Fibroblast of mammary gland (primary cell): ENCODE data around the gene FABP2.
"Not testable (repeated sequence)": the region's sequence is repeated elsewhere in the genome, so short reads cannot be mapped to it uniquely, and the experiment has no call there.

ENCODE experiments used
- DNase-seq: peaks from one replicate; pipeline ENCODE4 v3.0.0-alpha.2; 2010; ENCODE audit warnings: low read depth
- H3K4me3 ChIP-seq: 2 replicates; pipeline ENCODE4 v1.5.1; 2011; ENCODE audit warnings: low read depth, mild to moderate bottlenecking, low read length, moderate library complexity; ENCODE audit not compliant: control insufficient read depth
- TF ChIP-seq, protein P1 (sequence below): conservative IDR thresholded peaks from 2 replicates; pipeline ENCODE4 v1.5.1; 2011; ENCODE audit warnings: low read depth, low read length, inconsistent platforms; ENCODE audit not compliant: control insufficient read depth, insufficient read depth

Gene FABP2

DNA sequence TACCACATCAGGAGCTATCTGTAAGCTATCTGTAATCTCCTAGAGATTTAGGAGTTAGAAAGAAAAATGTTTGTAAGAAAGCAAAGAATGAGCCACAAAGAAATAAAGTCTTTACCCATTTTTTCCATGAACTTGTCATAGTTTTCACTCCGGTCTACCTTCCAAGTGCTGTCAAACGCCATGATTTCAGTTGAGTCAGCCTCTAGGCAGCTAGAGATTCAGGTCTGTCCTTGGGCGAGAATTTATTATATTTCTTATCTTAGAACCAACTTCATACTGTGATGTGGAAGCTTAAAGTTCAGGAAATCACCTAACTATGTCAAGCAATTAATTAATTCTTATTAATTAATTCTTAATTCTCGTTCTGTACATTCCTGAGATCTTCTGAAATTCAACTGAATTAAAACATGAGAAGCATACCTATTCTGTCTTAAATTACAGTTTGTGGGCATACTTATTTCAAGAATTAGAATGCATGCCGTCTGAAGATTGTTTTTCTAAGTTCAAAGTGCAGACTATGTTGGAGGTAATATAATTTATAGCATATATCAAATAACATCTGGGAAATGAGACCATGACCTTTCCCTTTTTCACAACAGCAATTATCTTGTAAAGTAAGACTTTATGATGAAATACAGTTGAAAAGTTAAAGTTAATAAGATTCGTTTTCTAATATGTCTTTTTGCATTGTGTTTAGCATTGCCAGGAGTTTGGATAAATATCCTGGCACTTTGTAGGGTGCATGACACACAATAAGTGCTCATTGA is at the start of gene FABP2:
Gene FABP2, minus strand, starts transcription at position 218 of the 767 bp plus-strand sequence. Its CDS starts 36 bp downstream, at position 182.
- H3K4me3 ChIP-seq, result no peak within 1 kb of the TSS
- TF ChIP-seq, protein P1, sequence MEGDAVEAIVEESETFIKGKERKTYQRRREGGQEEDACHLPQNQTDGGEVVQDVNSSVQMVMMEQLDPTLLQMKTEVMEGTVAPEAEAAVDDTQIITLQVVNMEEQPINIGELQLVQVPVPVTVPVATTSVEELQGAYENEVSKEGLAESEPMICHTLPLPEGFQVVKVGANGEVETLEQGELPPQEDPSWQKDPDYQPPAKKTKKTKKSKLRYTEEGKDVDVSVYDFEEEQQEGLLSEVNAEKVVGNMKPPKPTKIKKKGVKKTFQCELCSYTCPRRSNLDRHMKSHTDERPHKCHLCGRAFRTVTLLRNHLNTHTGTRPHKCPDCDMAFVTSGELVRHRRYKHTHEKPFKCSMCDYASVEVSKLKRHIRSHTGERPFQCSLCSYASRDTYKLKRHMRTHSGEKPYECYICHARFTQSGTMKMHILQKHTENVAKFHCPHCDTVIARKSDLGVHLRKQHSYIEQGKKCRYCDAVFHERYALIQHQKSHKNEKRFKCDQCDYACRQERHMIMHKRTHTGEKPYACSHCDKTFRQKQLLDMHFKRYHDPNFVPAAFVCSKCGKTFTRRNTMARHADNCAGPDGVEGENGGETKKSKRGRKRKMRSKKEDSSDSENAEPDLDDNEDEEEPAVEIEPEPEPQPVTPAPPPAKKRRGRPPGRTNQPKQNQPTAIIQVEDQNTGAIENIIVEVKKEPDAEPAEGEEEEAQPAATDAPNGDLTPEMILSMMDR, result no peak
- DNase-seq, result no peak

GRCh38 chr4:119370951-119371683 is 49.2 kb upstream of the FABP2 start:
- DNase-seq, H3K4me3 ChIP-seq: not testable (repeated sequence)

GRCh38 chr4:119370392-119370791 is 48.5 kb upstream of the FABP2 start:
- peak; percentile 68 for DNase-seq
- H3K4me3 ChIP-seq, result not testable (repeated sequence)

DNA sequence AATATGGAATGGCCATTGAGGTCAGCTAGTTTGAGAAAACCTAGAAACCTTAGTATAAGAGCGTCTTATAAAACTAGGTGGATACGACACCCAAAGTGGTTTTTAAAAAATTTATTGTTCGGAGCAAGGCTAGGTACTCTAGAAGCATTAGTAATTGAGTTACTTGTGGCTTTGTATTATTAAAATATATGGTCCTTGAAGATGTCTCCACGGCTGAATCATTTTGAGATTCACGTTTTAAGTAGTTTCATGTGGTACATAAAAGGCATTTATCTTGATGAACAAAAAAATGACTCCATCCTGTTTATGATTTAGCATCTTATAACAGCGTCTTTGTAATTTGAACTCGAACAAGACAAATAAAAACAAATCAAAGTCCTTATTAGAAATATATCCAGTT is 44.9 kb upstream of the FABP2 start:
- not testable (repeated sequence) for DNase-seq, H3K4me3 ChIP-seq

DNA sequence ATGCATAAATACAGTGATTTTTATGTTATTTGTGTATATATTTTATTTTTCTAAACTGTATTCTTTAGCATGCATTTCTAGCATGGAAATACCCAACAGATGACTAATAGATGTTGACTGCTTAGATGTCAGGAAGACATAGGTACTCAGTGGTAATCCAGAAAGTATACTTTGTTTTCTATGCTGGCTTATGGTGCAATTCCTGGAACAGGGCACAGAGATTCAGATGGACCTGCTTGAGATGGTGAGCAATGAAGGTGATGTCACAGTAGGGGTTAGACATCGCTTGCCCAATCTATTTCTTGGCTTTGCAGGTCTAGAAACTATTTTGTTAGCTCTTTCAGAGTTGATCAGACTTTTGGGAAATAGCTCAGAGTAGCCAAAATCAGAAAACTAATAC is 42.3 kb upstream of the FABP2 start:
- not testable (repeated sequence) for H3K4me3 ChIP-seq
- DNase-seq, result peak; percentile 1

- not testable (repeated sequence) for DNase-seq, H3K4me3 ChIP-seq
These were observed 41.4 kb upstream of the FABP2 start for GRCh38 chr4:119363372-119363771.

- DNase-seq, H3K4me3 ChIP-seq: not testable (repeated sequence)
These were observed 40.5 kb upstream of the FABP2 start for GRCh38 chr4:119362413-119362812.

GRCh38 chr4:119359873-119360272 is 37.9 kb upstream of the FABP2 start:
- not testable (repeated sequence) for H3K4me3 ChIP-seq, DNase-seq

DNA sequence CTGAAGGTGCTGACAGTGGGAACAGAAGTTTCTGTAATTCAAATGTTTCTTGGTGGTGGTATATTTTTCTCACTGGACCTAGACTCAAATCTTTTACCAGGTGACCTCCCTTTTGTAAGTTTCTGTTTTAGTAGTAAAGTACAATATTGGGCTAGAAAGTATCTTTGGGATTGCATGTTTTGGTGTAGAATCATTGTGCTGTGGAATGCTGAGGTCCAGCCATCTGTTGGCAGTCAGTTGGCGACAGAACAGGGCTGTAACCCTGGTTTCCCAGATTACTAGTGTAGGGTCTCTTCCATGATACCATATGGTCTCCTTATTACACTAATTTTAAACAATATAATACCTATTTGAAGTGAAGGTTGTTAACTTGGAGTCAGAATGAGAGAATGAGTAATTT is 34.9 kb upstream of the FABP2 start:
- DNase-seq, result not testable (repeated sequence)

DNA sequence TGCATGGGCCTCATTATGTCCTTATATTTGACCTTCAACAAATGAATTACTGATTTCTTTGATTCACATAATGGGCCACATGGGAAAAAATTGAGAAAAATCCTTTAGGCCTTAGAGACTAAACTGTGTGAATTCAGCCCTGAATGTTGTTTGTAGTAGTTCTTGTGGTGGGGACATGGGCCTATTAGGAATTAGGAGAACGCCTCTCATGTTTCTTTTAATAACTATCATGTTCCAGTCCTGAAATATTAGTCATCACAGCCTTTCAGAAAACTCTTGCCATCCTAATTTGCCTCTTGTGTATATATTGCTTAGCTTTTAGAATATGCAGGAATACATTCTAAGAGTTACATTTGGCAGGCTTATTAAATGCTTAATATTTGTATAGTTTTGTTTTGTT is 34.1 kb upstream of the FABP2 start:
- DNase-seq, result peak; percentile 22
- H3K4me3 ChIP-seq, result not testable (repeated sequence)

More for the DNA sequence above, 34.9 kb upstream of the FABP2 start:
- not testable (repeated sequence) for H3K4me3 ChIP-seq

DNA sequence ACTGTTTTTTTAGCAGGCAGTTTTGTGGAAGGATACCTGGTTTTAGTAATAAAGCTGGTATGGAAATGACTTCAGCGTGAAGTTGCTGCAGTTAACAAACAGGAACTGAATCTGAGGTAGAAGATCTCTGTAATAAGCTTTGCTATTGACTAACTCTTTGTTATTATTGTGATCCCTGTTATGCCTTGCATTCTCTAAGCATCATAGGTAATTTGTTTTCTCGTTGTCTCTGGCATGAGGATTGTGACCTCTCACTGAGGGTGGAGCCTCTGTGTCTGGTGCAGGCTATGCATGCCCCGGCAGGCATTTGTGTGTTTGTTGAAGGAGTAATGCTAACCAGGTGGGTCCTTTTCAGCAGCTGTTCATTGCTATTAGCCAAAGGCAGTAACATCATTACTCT is 31.4 kb upstream of the FABP2 start:
- not testable (repeated sequence) for H3K4me3 ChIP-seq, DNase-seq

DNA sequence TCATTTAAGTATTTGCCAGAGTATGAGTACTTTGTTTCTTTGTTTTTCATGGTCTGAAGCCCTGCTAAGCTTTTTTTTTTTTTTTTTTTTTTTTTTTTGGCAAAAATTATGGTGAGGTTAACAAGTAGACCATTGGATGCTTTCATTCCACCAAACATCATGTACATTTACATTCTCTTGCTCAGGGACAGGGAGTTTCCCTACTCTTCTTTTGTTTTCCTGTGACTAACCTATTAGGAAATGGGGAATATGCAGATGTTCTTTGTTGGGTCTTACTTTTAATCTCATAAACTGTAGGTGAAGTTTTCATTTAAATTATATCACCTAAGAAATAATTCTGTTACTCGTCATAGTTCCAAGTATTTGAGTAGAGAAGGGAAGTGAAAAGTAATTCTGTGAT is 26.2 kb upstream of the FABP2 start:
- not testable (repeated sequence) for DNase-seq, H3K4me3 ChIP-seq

GRCh38 chr4:119343293-119343692 is 21.4 kb upstream of the FABP2 start:
- not testable (repeated sequence) for H3K4me3 ChIP-seq, DNase-seq

DNA sequence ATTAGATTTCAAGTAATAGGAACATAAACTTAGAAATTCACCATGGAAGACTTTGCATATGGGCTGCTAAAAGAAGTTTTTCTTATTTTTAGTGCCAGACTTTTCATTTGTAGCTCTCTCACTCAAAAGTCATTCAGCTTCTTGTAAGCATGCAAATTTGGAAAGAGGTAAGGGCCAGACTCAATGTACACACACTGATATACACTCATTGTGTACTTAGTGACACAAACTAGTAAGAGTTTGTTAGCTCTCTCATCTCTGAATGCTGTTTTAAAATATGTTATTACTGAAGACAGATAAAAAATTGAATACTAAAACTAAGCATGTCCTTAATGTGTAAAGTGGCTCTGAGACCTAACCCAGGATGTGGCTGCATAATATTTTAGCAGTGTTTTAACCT is 18.0 kb upstream of the FABP2 start:
- H3K4me3 ChIP-seq, DNase-seq: not testable (repeated sequence)
